Adrenal gland (tissue), 5 donors: Measurements from ENCODE around the gene C1orf56.

ENCODE experiments used
- CTCF ChIP-seq, 6 experiments: fragments of 450-650 bp in 4 of 6; fragments of 200-600 bp in 2 of 6; sonication (generic) in 1 of 6; IDR thresholded peaks; 1 replicate in 5 of 6; 2 replicates in 1 of 6; pipeline versions ENCODE4 v1.5.1 to v1.8.0; 2016 to 2021; ENCODE audit warnings: antibody characterized with exemption in 6 of 6, mild to moderate bottlenecking in 2 of 6, moderate library complexity in 1 of 6
- POLR2A ChIP-seq, 2 donors: fragments of 450-650 bp; IDR thresholded peaks; one replicate each; pipeline ENCODE4 v1.6.1; 2017; ENCODE audit warnings: antibody characterized with exemption in 2 of 2, mild to moderate bottlenecking in 2 of 2, moderate library complexity in 1 of 2
- donor health status: DM: no; HTN: no; CAD: no.

- TF ChIP-seq CTCF (IDR thresholded peaks at IDR 0.05), result no peak
- no peak for TF ChIP-seq POLR2A (IDR thresholded peaks at IDR 0.05)
Observed at GRCh38 chr1:151056149-151056548, 8.6 kb downstream of the C1orf56 start.
